Endothelial cell of umbilical vein (primary cell): ENCODE results near the gene CIDEA. TPM values are rescaled to one million over a fixed set of nuclear protein-coding genes. Genes with fewer than 3 reads are reported as not detected.

Source experiments
- BruUV-seq: library from RNA; stranded (reverse); fragments of 400-500 nt; replicated peaks from 2 replicates; lab custom pipeline; 2021; lab: Mats Ljungman, UMichigan
- CTCF ChIA-PET: fragments of 300-600, 350-600 bp; sonication (Branson Sonifier 250); formaldehyde crosslinking; loops from one replicate; lab custom pipeline; 2021; ENCODE audit warnings: antibody characterized with exemption, inconsistent platforms; lab: Charles Lee
- POLR2A ChIA-PET: fragments of 300-600, 350-600 bp; sonication (Branson Sonifier 250); formaldehyde crosslinking; loops from one replicate; lab custom pipeline; 2021; ENCODE audit warnings: antibody characterized with exemption, inconsistent platforms; lab: Charles Lee
- DNase-seq: peaks from one replicate; pipeline ENCODE4 v3.0.0-alpha.2; 2011; ENCODE audit warnings: low read depth, low spot score
- FAIRE-seq: peaks from 2 replicates; lab custom pipeline; 2011; peaks lifted over from hg19 to GRCh38; lab: Jason Lieb, UNC
- H2AFZ ChIP-seq: 2 replicates; pipeline ENCODE4 v1.6.0; 2012; ENCODE audit warnings: low read depth, low read length, control low read depth, inconsistent platforms
- H3K27ac ChIP-seq: 2 replicates; pipeline ENCODE4 v1.5.1; 2011; ENCODE audit warnings: low read depth, mild to moderate bottlenecking, control low read depth, low read length, moderate library complexity; ENCODE audit not compliant: insufficient read depth
- H3K27me3 ChIP-seq, 2 experiments: 2 replicates each; pipeline versions ENCODE4 v1.6.0 to v1.6.1; 2011; ENCODE audit warnings: low read length in 2 of 2, mixed read lengths in 1 of 2; ENCODE audit not compliant: control insufficient read depth in 2 of 2, insufficient read depth in 2 of 2
- H3K36me3 ChIP-seq, 2 experiments: 2 replicates in 1 of 2; 3 replicates in 1 of 2; pipeline ENCODE4 v1.5.1; 2011; ENCODE audit warnings: low read length in 2 of 2, mild to moderate bottlenecking in 1 of 2, moderate library complexity in 1 of 2; ENCODE audit not compliant: control insufficient read depth in 2 of 2, insufficient read depth in 2 of 2; ENCODE audit errors: extremely low read depth in 1 of 2
- H3K4me1 ChIP-seq: 3 replicates; pipeline ENCODE4 v1.5.1; 2011; ENCODE audit warnings: mild to moderate bottlenecking, low read length; ENCODE audit not compliant: control insufficient read depth, insufficient read depth; ENCODE audit errors: extremely low read depth
- H3K4me2 ChIP-seq: 2 replicates; pipeline ENCODE4 v1.6.1; 2011; ENCODE audit warnings: low read length, control low read depth, mixed read lengths; ENCODE audit not compliant: insufficient read depth
- H3K4me3 ChIP-seq, 3 experiments: fragments of 200-600 bp in 1 of 3; sonication (generic), shearing (Covaris generic) in 1 of 3; replicated peaks in 1 of 3; 2 replicates each; pipeline ENCODE4 v1.5.1; 2011 to 2016; ENCODE audit warnings: control low read depth in 3 of 3, low read length in 3 of 3, mild to moderate bottlenecking in 2 of 3, inconsistent platforms in 1 of 3, low read depth in 1 of 3, moderate library complexity in 1 of 3; ENCODE audit not compliant: insufficient read depth in 1 of 3
- H3K79me2 ChIP-seq: 2 replicates; pipeline ENCODE4 v1.6.0; 2012; ENCODE audit warnings: low read length, inconsistent platforms; ENCODE audit not compliant: control insufficient read depth, insufficient read depth
- H3K9ac ChIP-seq: replicated peaks from 2 replicates; pipeline ENCODE3; 2011; ENCODE audit warnings: low read length, control low read depth; ENCODE audit not compliant: insufficient read depth; ENCODE audit errors: extremely low read depth
- H3K9me1 ChIP-seq: replicated peaks from 3 replicates; pipeline ENCODE4 v1.6.0; 2011; ENCODE audit warnings: mild to moderate bottlenecking, low read length; ENCODE audit not compliant: control insufficient read depth, insufficient read depth; ENCODE audit errors: extremely low read depth
- H3K9me3 ChIP-seq: replicated peaks from 2 replicates; pipeline ENCODE4 v1.5.1; 2012; ENCODE audit warnings: low read length, inconsistent platforms; ENCODE audit not compliant: control insufficient read depth, insufficient read depth
- H4K20me1 ChIP-seq: replicated peaks from 2 replicates; pipeline ENCODE3; 2011; ENCODE audit warnings: mild to moderate bottlenecking, low read length; ENCODE audit not compliant: control insufficient read depth, insufficient read depth; ENCODE audit errors: extremely low read depth
- EZH2 ChIP-seq: IDR thresholded peaks from 2 replicates; pipeline ENCODE4 v1.6.1; 2012; ENCODE audit warnings: borderline replicate concordance, low read depth, mild to moderate bottlenecking, moderate library complexity, low read length, inconsistent platforms; ENCODE audit not compliant: severe bottlenecking
- FOS ChIP-seq: IDR thresholded peaks from 2 replicates; pipeline ENCODE4 v1.6.1; 2011; ENCODE audit warnings: mild to moderate bottlenecking, low read length, moderate library complexity, borderline replicate concordance; ENCODE audit not compliant: insufficient read depth
- GATA2 ChIP-seq: IDR thresholded peaks from 2 replicates; pipeline ENCODE4 v1.7.0; 2011; ENCODE audit warnings: low read depth, mild to moderate bottlenecking, moderate library complexity, mixed read lengths, low read length; ENCODE audit not compliant: insufficient read length, insufficient read depth
- JUN ChIP-seq: IDR thresholded peaks from 2 replicates; pipeline ENCODE4 v1.6.1; 2011; ENCODE audit warnings: borderline replicate concordance, low read depth; ENCODE audit not compliant: insufficient read length, insufficient read depth
- MAX ChIP-seq: IDR thresholded peaks from 2 replicates; pipeline ENCODE4 v1.6.1; 2011; ENCODE audit not compliant: insufficient read depth, insufficient read length
- MYC ChIP-seq: IDR thresholded peaks from one replicate; pipeline ENCODE4 v1.6.1; 2011; ENCODE audit warnings: mild to moderate bottlenecking, low read depth, low read length
- POLR2A ChIP-seq: IDR thresholded peaks from 2 replicates; pipeline ENCODE4 v1.6.1; 2012; ENCODE audit warnings: low read depth, mild to moderate bottlenecking, control low read depth, low read length
- POLR2AphosphoS5 ChIP-seq: IDR thresholded peaks from 2 replicates; pipeline ENCODE4 v1.6.1; 2012; ENCODE audit warnings: low read depth, mild to moderate bottlenecking, control low read depth, low read length, moderate library complexity; ENCODE audit not compliant: insufficient read depth
- dilution Hi-C: fragments of 300-500 bp; cut with MboI; formaldehyde crosslinking; loops from one replicate; pipeline ENCODE4 v1.15.0; 2019; ENCODE audit warnings: low sequenced_read_pairs; ENCODE audit not compliant: extremely low pct_ligation_motif_present
- intact Hi-C: fragments of 100-400 bp; cut with micrococcal nuclease; formaldehyde crosslinking; loops from one replicate; pipeline ENCODE4 v1.10.0; 2022
- polyA plus RNA-seq, 4 experiments: library from polyadenylated mRNA; depleted of rRNA in 3 of 4; stranded (reverse) in 3 of 4; unstranded in 1 of 4; fragments of >200 nt; gene quantifications; 2 replicates each; pipeline versions ENCODE4 v1.2.1 to v1.2.3, GENCODE V29; 2011 to 2012; ENCODE audit warnings: missing spikeins in 1 of 4
- total RNA-seq: library from RNA; stranded (reverse); gene quantifications from 2 replicates; pipeline ENCODE4 v1.2.3, GENCODE V29; 2021
- TF ChIP-seq, protein P1 (sequence below), 2 donors: IDR thresholded peaks; 1 replicate in 1 of 2; 2 replicates in 1 of 2; pipeline ENCODE4 v1.5.1; 2011; ENCODE audit warnings: low read length in 2 of 2, mild to moderate bottlenecking in 2 of 2, moderate library complexity in 2 of 2, control low read depth in 1 of 2, inconsistent platforms in 1 of 2, low read depth in 1 of 2; ENCODE audit not compliant: insufficient read depth in 1 of 2; ENCODE audit errors: extremely low read depth in 1 of 2

Gene CIDEA
- total and polyA plus RNA-seq, 2 donors (not counting 3 experiments of a cell fraction or from before 2014, with no cell fraction given), result 0.42 TPM; not detected in 1

GRCh38 chr18:12236141-12236540 is 18.0 kb upstream of the CIDEA start:
- H3K9ac ChIP-seq, result no peak overlapping the region
- TF ChIP-seq FOS (no peak), MAX (no peak), POLR2AphosphoS5 (no peak), POLR2A (no peak), MYC (no peak), JUN (no peak), GATA2 (no peak), EZH2 (no peak)
- TF ChIP-seq, protein P1, sequence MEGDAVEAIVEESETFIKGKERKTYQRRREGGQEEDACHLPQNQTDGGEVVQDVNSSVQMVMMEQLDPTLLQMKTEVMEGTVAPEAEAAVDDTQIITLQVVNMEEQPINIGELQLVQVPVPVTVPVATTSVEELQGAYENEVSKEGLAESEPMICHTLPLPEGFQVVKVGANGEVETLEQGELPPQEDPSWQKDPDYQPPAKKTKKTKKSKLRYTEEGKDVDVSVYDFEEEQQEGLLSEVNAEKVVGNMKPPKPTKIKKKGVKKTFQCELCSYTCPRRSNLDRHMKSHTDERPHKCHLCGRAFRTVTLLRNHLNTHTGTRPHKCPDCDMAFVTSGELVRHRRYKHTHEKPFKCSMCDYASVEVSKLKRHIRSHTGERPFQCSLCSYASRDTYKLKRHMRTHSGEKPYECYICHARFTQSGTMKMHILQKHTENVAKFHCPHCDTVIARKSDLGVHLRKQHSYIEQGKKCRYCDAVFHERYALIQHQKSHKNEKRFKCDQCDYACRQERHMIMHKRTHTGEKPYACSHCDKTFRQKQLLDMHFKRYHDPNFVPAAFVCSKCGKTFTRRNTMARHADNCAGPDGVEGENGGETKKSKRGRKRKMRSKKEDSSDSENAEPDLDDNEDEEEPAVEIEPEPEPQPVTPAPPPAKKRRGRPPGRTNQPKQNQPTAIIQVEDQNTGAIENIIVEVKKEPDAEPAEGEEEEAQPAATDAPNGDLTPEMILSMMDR (IDR thresholded peaks at IDR 0.05; ENCODE audit: extremely low read depth in 1 of 2, insufficient read depth in 1 of 2, low read depth in 1 of 2, low read length in 2 of 2), result no peak
- no peak overlapping the region for H3K4me2 ChIP-seq
- FAIRE-seq (no peak), DNase-seq (no peak)
- H3K27me3 ChIP-seq, result peaks cover 3 to 10% of the 10 kb centered on the region in 2 experiments
- no peaks in the 10 kb centered on the region for H3K9me1 ChIP-seq
- H3K36me3 ChIP-seq, result no peaks in the 10 kb centered on the region
- ChIA-PET CTCF (interaction anchor here (0.8 to 3.9 kb wide), 20 partner anchors 9 to 581 kb away, joined by 3 to 35 read pairs (median 5); partner anchors contain the start of gene CIDEA), POLR2A (no interaction called here)
- intact Hi-C loops, result loop anchor here (10.0 kb wide), 2 partner anchors 581 to 1631 kb away; no protein-coding TSS in a partner anchor
- dilution Hi-C loops, result no loop called here
- BruUV-seq, result no TSS peak
- H3K4me3 ChIP-seq, result no peak overlapping the region
- H3K79me2 ChIP-seq, result no peaks in the 10 kb centered on the region
- H3K27ac ChIP-seq, result no peak overlapping the region
- H3K4me1 ChIP-seq, result peaks cover 12% of the 10 kb centered on the region
- no peak overlapping the region for H2AFZ ChIP-seq
- H3K9me3 ChIP-seq, result no peaks in the 10 kb centered on the region
- no peaks in the 10 kb centered on the region for H4K20me1 ChIP-seq
